OCI-LY1 (cell line): ENCODE results near the gene EPGN.

Experiments
- H2AFZ ChIP-seq: fragments of 200-600 bp; sonication (generic), shearing (Covaris generic); 2 replicates; pipeline ENCODE4 v1.6.0; 2014; ENCODE audit warnings: antibody characterized with exemption, mild to moderate bottlenecking, low read length
- H3F3A ChIP-seq: fragments of 200-600 bp; sonication (generic), shearing (Covaris generic); 2 replicates; pipeline ENCODE4 v1.6.0; 2014; ENCODE audit warnings: mild to moderate bottlenecking, antibody characterized with exemption, low read length, moderate library complexity; ENCODE audit not compliant: insufficient read depth
- H3K27ac ChIP-seq: fragments of 200-600 bp; sonication (generic); 2 replicates; pipeline ENCODE4 v1.5.1; 2014; ENCODE audit warnings: low read length, mixed run types, mild to moderate bottlenecking, low read depth; ENCODE audit not compliant: poor library complexity, severe bottlenecking
- H3K27me3 ChIP-seq: fragments of 200-600 bp; sonication (generic); 2 replicates; pipeline ENCODE4 v1.6.0; 2014; ENCODE audit warnings: antibody characterized with exemption, mild to moderate bottlenecking, low read length, moderate library complexity; ENCODE audit not compliant: insufficient read depth
- H3K36me3 ChIP-seq: fragments of 200-600 bp; sonication (generic); 2 replicates; pipeline ENCODE4 v1.6.1; 2014; ENCODE audit warnings: mild to moderate bottlenecking, antibody characterized with exemption, low read length, moderate library complexity, mixed read lengths; ENCODE audit not compliant: insufficient read depth
- H3K4me1 ChIP-seq: fragments of 200-600 bp; sonication (generic); 2 replicates; pipeline ENCODE4 v1.5.1; 2014; ENCODE audit warnings: mild to moderate bottlenecking, low read length, moderate library complexity; ENCODE audit not compliant: insufficient read depth, severe bottlenecking
- H3K4me2 ChIP-seq: fragments of 200-600 bp; sonication (generic), shearing (Covaris generic); 2 replicates; pipeline ENCODE4 v1.6.1; 2014; ENCODE audit warnings: low read length
- H3K4me3 ChIP-seq: fragments of 200-600 bp; sonication (generic); 2 replicates; pipeline ENCODE4 v1.5.1; 2014; ENCODE audit warnings: low read length, low read depth, mild to moderate bottlenecking, mixed read lengths; ENCODE audit not compliant: poor library complexity, severe bottlenecking
- H3K79me2 ChIP-seq: fragments of 200-600 bp; shearing (Covaris generic); 2 replicates; pipeline ENCODE4 v1.6.1; 2016; ENCODE audit warnings: mixed run types, low read length, mixed read lengths; ENCODE audit not compliant: insufficient read depth
- H3K9ac ChIP-seq: fragments of 200-600 bp; sonication (generic), shearing (Covaris generic); 2 replicates; pipeline ENCODE4 v1.6.1; 2014; ENCODE audit warnings: mild to moderate bottlenecking, low read length, mixed read lengths
- H3K9me2 ChIP-seq: fragments of 200-600 bp; sonication (generic), shearing (Covaris generic); 2 replicates; pipeline ENCODE4 v1.6.1; 2014; ENCODE audit warnings: low read depth, mild to moderate bottlenecking, low read length, mixed read lengths
- H3K9me3 ChIP-seq: fragments of 200-600 bp; shearing (Covaris generic); 2 replicates; pipeline ENCODE4 v1.6.1; 2014; ENCODE audit warnings: low read length, mixed read lengths
- H4K20me1 ChIP-seq: fragments of 200-600 bp; sonication (generic), shearing (Covaris generic); 2 replicates; pipeline ENCODE4 v1.6.0; 2016; ENCODE audit warnings: mild to moderate bottlenecking, low read length; ENCODE audit not compliant: insufficient read depth
- CTCF ChIP-seq: fragments of 200-600 bp; sonication (generic), shearing (Covaris generic); IDR thresholded peaks from 2 replicates; pipeline ENCODE4 v1.5.1; 2017; ENCODE audit warnings: mild to moderate bottlenecking, antibody characterized with exemption, low read length, moderate library complexity, mixed read lengths
- EZH2 ChIP-seq: fragments of 200-600 bp; sonication (generic), shearing (Covaris generic); IDR thresholded peaks from 2 replicates; pipeline ENCODE4 v1.8.0; 2017; ENCODE audit warnings: borderline replicate concordance, mixed run types, mild to moderate bottlenecking, antibody characterized with exemption, low read length, moderate library complexity, mixed read lengths

The EPGN gene

DNA sequence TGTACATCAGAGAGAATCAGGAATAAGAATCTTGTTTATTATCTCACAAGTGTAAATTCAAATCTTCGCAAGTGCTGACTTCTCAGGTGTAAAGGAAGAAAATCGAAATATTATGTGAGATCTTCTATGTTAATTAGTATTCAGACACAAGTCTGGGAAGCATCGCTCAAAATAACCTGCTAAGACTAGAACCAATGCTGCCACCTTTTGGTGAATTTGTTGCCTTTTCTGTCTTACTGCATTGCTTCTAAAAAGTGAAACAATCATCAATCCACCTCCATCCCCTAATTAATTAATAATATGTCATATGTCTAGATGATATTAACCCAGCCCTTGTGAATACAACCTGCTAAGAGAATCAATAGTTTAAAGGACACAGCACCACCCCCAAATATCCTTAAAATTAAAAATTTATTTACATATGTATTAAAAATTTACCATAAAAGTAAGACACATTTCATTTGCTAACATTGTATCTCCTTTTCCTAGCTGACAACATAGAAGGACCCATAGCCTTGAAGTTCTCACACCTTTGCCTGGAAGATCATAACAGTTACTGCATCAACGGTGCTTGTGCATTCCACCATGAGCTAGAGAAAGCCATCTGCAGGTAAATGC is 3.5 kb downstream of the EPGN start:
- Histone ChIP-seq H4K20me1 (no peaks in the 10 kb centered on the region), H3K27me3 (no peaks in the 10 kb centered on the region), H3K9me3 (no peaks in the 10 kb centered on the region), H3K27ac (no peak overlapping the region), H3K79me2 (no peaks in the 10 kb centered on the region), H3K4me1 (peaks cover 15% of the 10 kb centered on the region), H3K36me3 (no peaks in the 10 kb centered on the region), H2AFZ (no peak overlapping the region), H3F3A (0 out of 2 replicates have a peak, but pooled peaks cover 5% of the 10 kb centered on the region), H3K4me3 (no peak overlapping the region), H3K4me2 (no peak overlapping the region), H3K9me2 (no peaks in the 10 kb centered on the region), H3K9ac (no peak overlapping the region)
- TF ChIP-seq EZH2 (no peak), CTCF (peak; percentile 76)

- Histone ChIP-seq H3F3A (no peaks in the 10 kb centered on the region), H4K20me1 (no peaks in the 10 kb centered on the region), H3K4me1 (peaks cover 5% of the 10 kb centered on the region), H3K4me3 (no peak overlapping the region), H3K27ac (no peak overlapping the region), H3K9ac (no peak overlapping the region), H3K36me3 (no peaks in the 10 kb centered on the region), H3K9me2 (no peaks in the 10 kb centered on the region), H3K9me3 (no peaks in the 10 kb centered on the region), H2AFZ (no peak overlapping the region), H3K4me2 (no peak overlapping the region), H3K79me2 (no peaks in the 10 kb centered on the region), H3K27me3 (no peaks in the 10 kb centered on the region)
- no peak for TF ChIP-seq EZH2
- no peak for TF ChIP-seq CTCF
Measured at GRCh38 chr4:74314329-74314728, 6.1 kb downstream of the EPGN start.

GRCh38 chr4:74314944-74315343 is 6.7 kb downstream of the EPGN start:
- Histone ChIP-seq H3K27me3 (no peaks in the 10 kb centered on the region), H3F3A (no peaks in the 10 kb centered on the region), H3K79me2 (no peaks in the 10 kb centered on the region), H3K4me3 (no peak overlapping the region), H2AFZ (no peak overlapping the region), H3K36me3 (no peaks in the 10 kb centered on the region), H3K4me1 (no peaks in the 10 kb centered on the region), H3K9me2 (no peaks in the 10 kb centered on the region), H3K9me3 (no peaks in the 10 kb centered on the region), H3K9ac (no peak overlapping the region), H3K4me2 (no peak overlapping the region), H3K27ac (no peak overlapping the region), H4K20me1 (no peaks in the 10 kb centered on the region)
- no peak for TF ChIP-seq EZH2
- no peak for TF ChIP-seq CTCF
